ENCODE results near the gene NDUFA8. TPM values are rescaled to one million over a fixed set of nuclear protein-coding genes. Genes with fewer than 3 reads are reported as not detected.

The NDUFA8 gene
- total RNA-seq, 1 donor from 2014 or later: 48.5 TPM

DNA sequence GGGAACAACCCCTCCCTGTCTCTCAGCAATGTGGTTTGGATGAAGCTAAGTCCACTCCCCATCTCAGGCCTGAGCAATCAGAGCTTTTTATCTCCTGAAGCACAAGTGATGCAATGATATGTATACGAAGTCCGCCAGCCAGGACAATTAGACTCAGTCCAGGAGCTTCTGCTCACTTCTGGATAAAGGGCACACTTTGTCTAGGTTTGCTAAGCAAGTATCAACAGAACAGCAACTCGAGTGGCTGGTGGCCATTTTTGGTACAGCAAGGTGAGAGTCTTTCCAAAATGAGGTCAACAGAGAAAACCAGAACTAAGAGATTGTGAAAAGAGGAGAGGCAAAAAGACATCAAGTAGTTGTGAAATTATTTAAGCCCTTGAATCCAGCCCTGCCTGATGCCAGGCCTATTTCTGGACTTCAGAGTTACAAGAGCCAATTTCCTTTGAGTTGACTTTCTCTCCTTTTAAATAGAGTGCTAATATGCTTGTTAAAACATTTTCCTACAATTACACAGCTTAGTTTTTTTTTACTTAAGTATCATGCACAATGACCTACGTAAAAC is 8.2 kb downstream of the NDUFA8 start:
- TF ChIP-seq, protein P1, sequence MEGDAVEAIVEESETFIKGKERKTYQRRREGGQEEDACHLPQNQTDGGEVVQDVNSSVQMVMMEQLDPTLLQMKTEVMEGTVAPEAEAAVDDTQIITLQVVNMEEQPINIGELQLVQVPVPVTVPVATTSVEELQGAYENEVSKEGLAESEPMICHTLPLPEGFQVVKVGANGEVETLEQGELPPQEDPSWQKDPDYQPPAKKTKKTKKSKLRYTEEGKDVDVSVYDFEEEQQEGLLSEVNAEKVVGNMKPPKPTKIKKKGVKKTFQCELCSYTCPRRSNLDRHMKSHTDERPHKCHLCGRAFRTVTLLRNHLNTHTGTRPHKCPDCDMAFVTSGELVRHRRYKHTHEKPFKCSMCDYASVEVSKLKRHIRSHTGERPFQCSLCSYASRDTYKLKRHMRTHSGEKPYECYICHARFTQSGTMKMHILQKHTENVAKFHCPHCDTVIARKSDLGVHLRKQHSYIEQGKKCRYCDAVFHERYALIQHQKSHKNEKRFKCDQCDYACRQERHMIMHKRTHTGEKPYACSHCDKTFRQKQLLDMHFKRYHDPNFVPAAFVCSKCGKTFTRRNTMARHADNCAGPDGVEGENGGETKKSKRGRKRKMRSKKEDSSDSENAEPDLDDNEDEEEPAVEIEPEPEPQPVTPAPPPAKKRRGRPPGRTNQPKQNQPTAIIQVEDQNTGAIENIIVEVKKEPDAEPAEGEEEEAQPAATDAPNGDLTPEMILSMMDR (IDR thresholded peaks at IDR 0.05): no peak
- Mint-ChIP-seq H3K9me3 (ENCODE audit: unreplicated experiment) (no peaks in the 10 kb centered on the region), H3K4me3 (ENCODE audit: unreplicated experiment) (no peak overlapping the region), H3K27ac (ENCODE audit: unreplicated experiment) (no peak overlapping the region), H3K4me1 (ENCODE audit: unreplicated experiment) (peaks cover 1% of the 10 kb centered on the region), H3K27me3 (ENCODE audit: unreplicated experiment) (no peaks in the 10 kb centered on the region), H3K36me3 (ENCODE audit: unreplicated experiment) (peaks cover 30% of the 10 kb centered on the region)
- no peak for DNase-seq (ENCODE audit: extremely low spot score, unreplicated experiment)

DNA sequence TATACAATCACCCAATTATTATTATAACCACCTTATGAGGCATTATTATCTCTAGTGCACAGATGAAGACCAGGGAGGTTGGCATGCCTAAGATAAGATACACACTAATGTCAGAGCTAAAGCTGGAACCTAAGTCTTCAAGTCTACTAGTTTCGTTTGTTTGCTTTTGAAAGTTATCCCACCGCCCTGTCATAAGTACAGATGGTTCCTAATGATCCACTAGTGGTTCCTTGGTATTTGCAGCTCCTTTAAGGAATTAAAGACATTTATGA is 14.1 kb downstream of the NDUFA8 start:
- H3K27ac Mint-ChIP-seq (ENCODE audit: unreplicated experiment): no peak overlapping the region
- peaks cover 49% of the 10 kb centered on the region for H3K36me3 Mint-ChIP-seq (ENCODE audit: unreplicated experiment)
- no peak overlapping the region for H3K4me3 Mint-ChIP-seq (ENCODE audit: unreplicated experiment)
- DNase-seq (ENCODE audit: extremely low spot score, unreplicated experiment): no peak
- no peaks in the 10 kb centered on the region for H3K4me1 Mint-ChIP-seq (ENCODE audit: unreplicated experiment)
- no peaks in the 10 kb centered on the region for H3K9me3 Mint-ChIP-seq (ENCODE audit: unreplicated experiment)
- H3K27me3 Mint-ChIP-seq (ENCODE audit: unreplicated experiment): no peaks in the 10 kb centered on the region
- TF ChIP-seq, protein P1 (IDR thresholded peaks at IDR 0.05): no peak

DNA sequence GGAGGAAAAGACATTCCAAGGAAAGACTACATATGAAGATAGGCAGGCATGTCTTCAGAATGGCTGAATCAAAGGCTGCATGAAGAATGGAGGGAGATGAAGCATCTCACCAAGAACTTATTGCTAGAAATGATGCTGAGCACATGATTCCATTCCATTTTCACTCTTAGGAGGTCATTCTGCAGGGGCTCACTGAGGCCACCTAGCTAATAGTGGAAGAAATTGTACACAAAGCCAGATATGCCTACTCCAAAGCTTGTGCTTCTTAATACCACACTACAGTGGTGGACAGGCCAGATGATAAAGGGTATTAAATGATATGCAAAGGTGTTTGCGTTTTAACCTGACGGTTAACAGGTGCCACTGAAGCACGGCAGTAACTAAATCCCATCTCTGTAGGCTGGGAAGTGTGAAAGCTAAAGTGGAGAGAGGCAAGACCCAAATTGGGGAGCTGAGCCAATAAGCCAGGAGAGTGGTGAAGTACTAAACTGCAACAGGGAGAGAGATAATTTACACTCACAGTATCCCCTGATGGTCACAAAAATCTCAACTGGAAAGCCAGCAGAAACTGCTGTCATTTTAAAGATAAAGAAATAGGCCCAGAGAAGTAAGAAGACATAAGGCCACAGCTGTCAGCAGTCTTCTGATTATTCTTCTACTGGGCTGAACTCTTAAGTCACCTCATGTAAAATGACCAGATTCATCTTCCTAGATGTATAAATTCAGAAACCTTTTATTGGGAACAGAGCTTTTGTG is 14.6 kb downstream of the NDUFA8 start:
- no peak for DNase-seq (ENCODE audit: extremely low spot score, unreplicated experiment)
- Mint-ChIP-seq H3K9me3 (ENCODE audit: unreplicated experiment) (no peaks in the 10 kb centered on the region), H3K27ac (ENCODE audit: unreplicated experiment) (no peak overlapping the region), H3K27me3 (ENCODE audit: unreplicated experiment) (no peaks in the 10 kb centered on the region), H3K4me1 (ENCODE audit: unreplicated experiment) (no peaks in the 10 kb centered on the region), H3K36me3 (ENCODE audit: unreplicated experiment) (peaks cover 49% of the 10 kb centered on the region), H3K4me3 (ENCODE audit: unreplicated experiment) (no peak overlapping the region)
- TF ChIP-seq, protein P1 (IDR thresholded peaks at IDR 0.05): peak; percentile 38

- H3K36me3 Mint-ChIP-seq (ENCODE audit: unreplicated experiment): peaks cover 44% of the 10 kb centered on the region
- no peaks in the 10 kb centered on the region for H3K27me3 Mint-ChIP-seq (ENCODE audit: unreplicated experiment)
- no peak overlapping the region for H3K27ac Mint-ChIP-seq (ENCODE audit: unreplicated experiment)
- TF ChIP-seq, protein P1 (IDR thresholded peaks at IDR 0.05): no peak
- H3K4me3 Mint-ChIP-seq (ENCODE audit: unreplicated experiment): no peak overlapping the region
- H3K9me3 Mint-ChIP-seq (ENCODE audit: unreplicated experiment): no peaks in the 10 kb centered on the region
- no peaks in the 10 kb centered on the region for H3K4me1 Mint-ChIP-seq (ENCODE audit: unreplicated experiment)
- DNase-seq (ENCODE audit: extremely low spot score, unreplicated experiment): no peak
These were observed 15.6 kb downstream of the NDUFA8 start for GRCh38 chr9:122143876-122144405.

DNA sequence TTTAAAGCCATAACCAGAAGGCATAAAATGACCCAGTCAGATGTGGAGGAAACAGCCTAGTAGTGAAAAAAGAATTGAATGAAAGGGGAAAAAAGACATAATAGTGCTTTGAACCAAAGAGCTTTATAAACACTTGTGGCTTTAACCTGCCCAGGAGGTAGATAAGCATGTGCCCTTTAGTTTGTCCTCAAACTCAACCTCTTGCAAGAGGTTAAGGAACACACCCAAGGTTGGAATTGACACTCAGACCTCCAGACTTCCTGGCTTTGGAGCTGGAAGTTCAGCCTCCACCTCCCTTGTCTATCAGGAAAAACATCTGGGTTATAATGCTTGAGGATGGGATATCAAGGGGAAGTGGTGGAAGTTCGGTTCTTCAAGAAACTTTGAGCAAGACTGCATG is 16.3 kb downstream of the NDUFA8 start:
- H3K4me1 Mint-ChIP-seq (ENCODE audit: unreplicated experiment): no peaks in the 10 kb centered on the region

More for the DNA sequence above, 16.3 kb downstream of the NDUFA8 start:
- no peak overlapping the region for H3K27ac Mint-ChIP-seq (ENCODE audit: unreplicated experiment)
- H3K36me3 Mint-ChIP-seq (ENCODE audit: unreplicated experiment): peaks cover 41% of the 10 kb centered on the region
- DNase-seq (ENCODE audit: extremely low spot score, unreplicated experiment): no peak
- no peaks in the 10 kb centered on the region for H3K27me3 Mint-ChIP-seq (ENCODE audit: unreplicated experiment)
- H3K4me3 Mint-ChIP-seq (ENCODE audit: unreplicated experiment): no peak overlapping the region
- TF ChIP-seq, protein P1 (IDR thresholded peaks at IDR 0.05): no peak
- H3K9me3 Mint-ChIP-seq (ENCODE audit: unreplicated experiment): no peaks in the 10 kb centered on the region

Data from osteocyte (in vitro differentiated cells).